ENCODE data around the gene STAG1. TPM values are rescaled to one million over a fixed set of nuclear protein-coding genes. Genes with fewer than 3 reads are reported as not detected.
"Not testable (repeated sequence)": the region's sequence is repeated elsewhere in the genome, so short reads cannot be mapped to it uniquely, and the experiment has no call there.

The STAG1 gene
- total RNA-seq, 2 experiments from 2014 or later, result 38.7 to 44.7 TPM

DNA sequence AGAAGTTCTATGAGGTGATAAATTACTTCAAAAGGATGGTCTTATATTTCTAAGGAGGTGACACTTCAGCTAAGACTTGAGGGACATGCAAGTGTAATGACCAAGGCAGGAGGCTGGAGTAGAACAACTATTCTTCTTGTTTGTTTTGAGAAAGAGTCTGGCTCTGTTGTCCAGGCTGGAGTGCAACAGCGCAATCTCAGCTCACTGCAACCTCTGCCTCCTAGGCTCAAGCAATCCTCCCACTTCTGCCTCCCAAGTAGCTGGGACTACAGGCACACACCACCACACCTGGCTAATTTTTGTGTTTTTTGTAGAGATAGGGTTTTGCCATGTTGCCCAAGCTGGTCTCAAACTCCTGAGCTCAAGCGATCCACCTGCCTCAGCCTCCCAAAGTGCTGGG, 108.8 kb downstream of the STAG1 start:
- peaks cover 10% of the 10 kb centered on the region for H3K4me1 Mint-ChIP-seq (ENCODE audit: low read depth)
- CTCF ChIA-PET; ATAC-seq; DNase-seq; H3K9me3 Mint-ChIP-seq (ENCODE audit: insufficient read depth); H3K4me3 Mint-ChIP-seq; H3K36me3 Mint-ChIP-seq (ENCODE audit: low read depth); H3K27me3 Mint-ChIP-seq (ENCODE audit: low read depth); POLR2A ChIA-PET; H3K27ac Mint-ChIP-seq: not testable (repeated sequence)

DNA sequence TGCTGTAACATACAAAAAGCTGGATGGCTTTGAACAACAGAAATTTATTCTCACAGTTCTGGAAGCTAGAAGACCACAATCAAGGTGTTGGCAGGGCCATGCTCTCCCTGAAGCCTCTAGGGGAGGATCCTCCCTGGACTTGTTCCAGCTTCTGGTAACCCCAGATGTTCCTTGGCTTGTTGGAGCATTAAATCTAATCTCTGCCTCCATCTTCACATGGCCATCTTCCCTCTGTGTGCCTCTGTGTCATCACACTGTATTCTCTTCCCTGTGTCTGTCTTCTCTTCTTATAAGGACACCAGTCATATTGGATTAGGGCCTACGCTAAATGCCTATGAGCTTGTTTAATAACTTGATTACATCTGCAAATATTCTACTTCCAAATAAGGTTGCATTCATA, 109.5 kb downstream of the STAG1 start:
- DNase-seq (no peak), ATAC-seq (no peak)
- ChIA-PET CTCF (no interaction called here), POLR2A (no interaction called here)
- H3K9me3 Mint-ChIP-seq (ENCODE audit: insufficient read depth), result peaks cover 9% of the 10 kb centered on the region
- no peak overlapping the region for H3K27ac Mint-ChIP-seq
- no peaks in the 10 kb centered on the region for H3K27me3 Mint-ChIP-seq (ENCODE audit: low read depth)
- H3K36me3 Mint-ChIP-seq (ENCODE audit: low read depth), result peaks cover 6% of the 10 kb centered on the region
- peaks cover 10% of the 10 kb centered on the region for H3K4me1 Mint-ChIP-seq (ENCODE audit: low read depth)
- H3K4me3 Mint-ChIP-seq, result no peak overlapping the region

DNA sequence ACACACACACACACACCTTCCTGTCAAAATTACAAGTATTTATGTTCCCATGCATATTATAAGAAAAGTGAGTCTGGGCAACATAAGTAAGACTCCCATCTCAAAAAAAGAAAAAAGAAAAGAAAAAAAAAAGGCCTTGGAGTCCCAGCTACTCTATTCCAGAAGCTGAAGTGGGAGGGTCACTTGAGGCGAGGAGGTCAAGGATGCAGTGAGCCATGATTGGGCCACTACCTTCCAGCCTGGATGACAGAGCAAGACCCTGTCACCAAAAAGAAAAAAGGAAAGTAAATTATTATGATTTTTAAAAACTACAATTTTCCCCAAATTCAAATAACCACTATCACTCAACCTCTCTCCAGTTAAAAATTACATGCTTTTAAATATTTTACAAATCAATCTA, 113.1 kb downstream of the STAG1 start:
- Mint-ChIP-seq H3K4me1 (ENCODE audit: low read depth) (no peaks in the 10 kb centered on the region), H3K9me3 (ENCODE audit: insufficient read depth) (peaks cover 21% of the 10 kb centered on the region), H3K27ac (no peak overlapping the region), H3K4me3 (no peak overlapping the region), H3K27me3 (ENCODE audit: low read depth) (no peaks in the 10 kb centered on the region), H3K36me3 (ENCODE audit: low read depth) (peaks cover 10% of the 10 kb centered on the region)
- no peak for ATAC-seq
- no peak for DNase-seq
- CTCF ChIA-PET, result interaction anchor here (1.3 to 1.7 kb wide), 2 partner anchors 113 to 247 kb away, joined by 3 to 6 read pairs; partner anchors contain the start of gene STAG1
- POLR2A ChIA-PET, result no interaction called here

DNA sequence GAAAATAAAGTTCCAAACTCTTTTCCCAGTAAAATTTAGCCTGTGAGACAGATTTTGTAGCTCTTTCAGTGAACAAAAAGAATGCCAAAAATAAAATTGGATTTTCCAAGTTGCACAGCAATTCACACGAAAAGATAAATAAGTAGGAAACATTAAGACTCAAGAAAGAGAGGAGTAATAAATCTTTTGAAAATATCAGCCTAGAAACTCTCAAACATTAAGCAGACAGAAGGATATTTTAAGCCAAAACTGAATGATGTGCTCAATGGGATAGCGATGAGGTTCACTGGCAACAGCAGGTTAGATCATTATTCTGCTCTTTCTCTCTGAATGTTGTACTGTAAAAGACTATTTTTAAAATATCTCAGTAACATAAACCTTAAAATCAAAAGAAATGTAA, 115.0 kb downstream of the STAG1 start:
- Mint-ChIP-seq H3K27me3 (ENCODE audit: low read depth) (no peaks in the 10 kb centered on the region), H3K9me3 (ENCODE audit: insufficient read depth) (peaks cover 21% of the 10 kb centered on the region), H3K36me3 (ENCODE audit: low read depth) (peaks cover 10% of the 10 kb centered on the region), H3K4me1 (ENCODE audit: low read depth) (no peaks in the 10 kb centered on the region), H3K4me3 (no peak overlapping the region), H3K27ac (no peak overlapping the region)
- ATAC-seq (no peak), DNase-seq (no peak)
- ChIA-PET CTCF (interaction anchor here (0.7 kb wide), 1 partner anchor 115 kb away, joined by 4 read pairs; the partner anchor contains the start of gene STAG1), POLR2A (no interaction called here)

DNA sequence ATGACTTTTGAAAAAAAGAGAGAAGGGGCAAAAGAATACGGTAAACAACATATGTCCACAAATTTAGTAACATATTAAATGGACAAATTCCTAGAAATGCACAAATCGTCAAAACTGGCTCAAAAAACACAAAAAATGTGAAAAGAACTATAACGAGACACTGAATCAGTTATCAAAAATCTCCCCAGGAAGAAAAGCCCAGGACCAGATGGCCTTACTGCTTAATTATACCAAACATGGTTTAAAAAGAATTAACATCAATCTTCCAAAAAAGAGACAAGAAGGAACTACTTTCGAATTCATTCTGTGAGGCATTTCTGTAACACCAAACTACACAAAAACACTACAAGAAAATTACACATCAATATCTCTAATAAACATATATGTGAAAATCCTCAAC, 117.4 kb downstream of the STAG1 start:
- no peak for ATAC-seq
- H3K9me3 Mint-ChIP-seq (ENCODE audit: insufficient read depth), result peaks cover 12% of the 10 kb centered on the region
- no peaks in the 10 kb centered on the region for H3K27me3 Mint-ChIP-seq (ENCODE audit: low read depth)
- DNase-seq, result no peak
- H3K4me3 Mint-ChIP-seq, result no peak overlapping the region
- no peak overlapping the region for H3K27ac Mint-ChIP-seq
- ChIA-PET POLR2A (no interaction called here), CTCF (no interaction called here)
- H3K4me1 Mint-ChIP-seq (ENCODE audit: low read depth), result no peaks in the 10 kb centered on the region
- peaks cover 23% of the 10 kb centered on the region for H3K36me3 Mint-ChIP-seq (ENCODE audit: low read depth)

DNA sequence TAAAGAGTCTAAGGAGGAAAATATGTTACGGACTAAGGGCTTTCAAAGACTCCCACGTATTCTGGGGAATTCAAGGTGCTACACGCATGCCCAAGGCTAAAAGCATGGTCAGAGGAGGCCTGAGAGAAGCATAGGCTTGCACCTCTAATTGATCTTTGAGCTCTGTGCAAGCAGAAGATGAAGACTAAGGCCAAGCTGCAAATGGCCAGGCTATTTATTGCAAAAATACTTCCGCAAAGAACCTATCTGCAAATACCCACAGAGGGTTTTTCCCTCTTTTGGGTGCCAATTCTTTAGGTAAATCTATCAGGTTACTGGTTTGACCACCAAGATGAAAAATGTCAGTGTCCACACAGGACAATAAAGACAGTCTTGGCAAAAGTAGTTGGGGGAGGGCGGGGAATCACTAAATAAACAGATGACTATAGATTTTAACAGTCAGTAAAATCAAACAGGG, 119.5 kb downstream of the STAG1 start:
- DNase-seq, result no peak
- ChIA-PET CTCF (no interaction called here), POLR2A (no interaction called here)
- Mint-ChIP-seq H3K36me3 (ENCODE audit: low read depth) (peaks cover 42% of the 10 kb centered on the region), H3K9me3 (ENCODE audit: insufficient read depth) (peaks cover 21% of the 10 kb centered on the region), H3K4me1 (ENCODE audit: low read depth) (no peaks in the 10 kb centered on the region), H3K27me3 (ENCODE audit: low read depth) (no peaks in the 10 kb centered on the region), H3K27ac (no peak overlapping the region), H3K4me3 (no peak overlapping the region)
- no peak for ATAC-seq

DNA sequence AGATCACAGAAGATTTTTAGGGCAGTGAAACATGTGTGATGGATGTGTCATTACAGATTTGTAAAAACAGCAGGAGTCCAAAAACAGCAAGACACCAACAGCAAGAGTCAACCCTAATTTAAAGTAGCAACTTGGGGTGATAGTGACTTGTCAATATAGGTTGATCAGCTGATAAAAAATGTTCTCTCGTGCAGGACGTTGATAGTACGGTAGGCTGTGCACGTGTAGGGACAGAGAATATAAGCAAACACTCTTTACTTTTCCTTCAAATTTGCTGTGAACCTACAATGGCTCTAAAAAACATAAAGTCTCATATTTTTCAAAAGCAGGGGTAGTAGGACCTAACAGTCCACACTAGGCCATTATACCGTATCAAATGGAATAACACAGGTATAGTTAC, 120.8 kb downstream of the STAG1 start:
- no peak for ATAC-seq
- DNase-seq, result no peak
- Mint-ChIP-seq H3K27me3 (ENCODE audit: low read depth) (no peaks in the 10 kb centered on the region), H3K36me3 (ENCODE audit: low read depth) (peaks cover 52% of the 10 kb centered on the region), H3K4me3 (no peak overlapping the region), H3K9me3 (ENCODE audit: insufficient read depth) (peaks cover 21% of the 10 kb centered on the region), H3K27ac (no peak overlapping the region), H3K4me1 (ENCODE audit: low read depth) (no peaks in the 10 kb centered on the region)
- ChIA-PET POLR2A (no interaction called here), CTCF (no interaction called here)

DNA sequence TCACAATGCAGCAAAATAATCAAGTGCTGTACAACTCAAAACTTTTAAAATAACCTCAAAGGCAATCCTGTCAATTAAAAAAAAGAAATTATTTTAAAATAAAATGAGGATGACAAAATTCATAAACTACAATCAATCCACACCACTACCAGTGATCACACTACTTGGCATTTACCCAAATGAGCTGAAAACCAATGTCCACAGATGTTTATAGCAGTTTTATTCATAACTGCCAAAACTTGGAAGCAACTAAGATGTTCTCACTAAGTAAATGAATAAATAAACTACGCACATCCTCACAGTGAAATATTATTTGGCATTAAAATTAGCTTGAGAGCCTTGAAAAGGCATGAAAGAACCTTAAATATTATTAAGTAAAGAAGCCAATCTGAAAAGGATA, 121.3 kb downstream of the STAG1 start:
- Mint-ChIP-seq H3K36me3 (ENCODE audit: low read depth) (peaks cover 53% of the 10 kb centered on the region), H3K9me3 (ENCODE audit: insufficient read depth) (peaks cover 21% of the 10 kb centered on the region), H3K27ac (no peak overlapping the region), H3K27me3 (ENCODE audit: low read depth) (no peaks in the 10 kb centered on the region), H3K4me3 (no peak overlapping the region), H3K4me1 (ENCODE audit: low read depth) (no peaks in the 10 kb centered on the region)
- ATAC-seq (no peak), DNase-seq (no peak)
- ChIA-PET POLR2A (no interaction called here), CTCF (no interaction called here)

DNA sequence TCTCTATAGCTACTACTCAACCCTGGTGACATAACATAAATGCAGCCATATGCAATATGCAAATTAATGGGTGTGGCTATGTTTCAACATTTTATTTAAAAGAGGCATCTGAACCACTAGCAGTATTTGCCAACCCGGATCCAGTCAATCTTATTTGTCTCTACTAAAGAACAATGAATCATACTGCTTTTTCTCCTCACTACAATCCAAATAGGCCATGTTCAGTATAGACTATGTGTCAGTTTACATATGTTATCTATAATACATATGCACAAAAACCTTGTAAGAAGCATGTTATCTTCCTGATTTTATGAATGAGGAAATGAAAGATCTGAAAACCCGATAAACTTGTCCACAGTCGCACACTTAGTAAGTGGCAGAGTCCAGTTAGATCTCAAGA, 125.7 kb downstream of the STAG1 start:
- POLR2A ChIA-PET, result interaction anchor here (0.6 kb wide), 1 partner anchor 70 kb away, joined by 3 read pairs; no protein-coding TSS in a partner anchor
- CTCF ChIA-PET, result no interaction called here
- no peaks in the 10 kb centered on the region for H3K27me3 Mint-ChIP-seq (ENCODE audit: low read depth)
- H3K4me1 Mint-ChIP-seq (ENCODE audit: low read depth), result no peaks in the 10 kb centered on the region
- ATAC-seq (no peak), DNase-seq (no peak)
- H3K36me3 Mint-ChIP-seq (ENCODE audit: low read depth), result peaks cover 49% of the 10 kb centered on the region
- peaks cover 9% of the 10 kb centered on the region for H3K9me3 Mint-ChIP-seq (ENCODE audit: insufficient read depth)
- no peak overlapping the region for H3K27ac Mint-ChIP-seq
- H3K4me3 Mint-ChIP-seq, result no peak overlapping the region

DNA sequence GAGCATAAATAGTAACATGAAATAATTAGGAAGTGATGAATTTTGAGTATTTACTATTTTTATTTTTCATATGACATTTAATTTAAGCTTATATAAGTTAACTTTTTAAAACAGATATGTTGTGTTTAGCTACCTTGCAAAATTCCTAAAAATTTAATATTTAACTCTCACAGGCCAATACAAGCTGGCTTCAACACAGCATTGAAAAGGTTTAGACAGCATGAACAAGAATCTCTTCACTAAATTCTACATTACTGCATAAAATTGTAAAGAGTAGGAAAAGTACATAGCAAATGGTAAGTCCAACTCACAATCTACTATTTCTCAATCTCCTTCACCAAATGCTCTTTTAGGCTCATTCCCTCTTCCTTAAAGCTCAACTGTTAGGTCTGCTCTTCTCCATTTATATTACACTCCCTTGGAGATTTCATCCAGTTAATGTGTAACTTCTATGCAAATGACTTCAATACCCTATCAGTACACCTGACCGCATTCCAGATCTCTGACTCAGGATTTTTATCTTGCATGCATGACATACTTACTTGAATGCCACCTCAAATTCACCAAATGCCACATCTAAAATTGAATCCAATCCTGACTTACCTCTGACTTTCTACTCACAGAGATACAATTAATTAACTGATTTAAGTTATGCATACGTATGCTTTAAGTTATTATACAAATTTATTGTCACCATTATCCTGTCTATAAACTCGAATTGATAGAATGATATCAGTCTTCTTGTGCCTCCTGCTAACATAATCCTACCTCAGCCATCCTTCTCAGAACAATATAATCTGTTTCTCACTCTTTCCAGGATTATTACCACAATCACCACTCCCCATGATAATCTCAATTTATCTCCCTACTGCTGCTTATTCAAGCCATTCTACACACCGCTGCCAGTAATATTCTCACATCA, 127.0 kb downstream of the STAG1 start:
- CTCF ChIA-PET, result interaction anchor here (1.2 kb wide), 1 partner anchor 127 kb away, joined by 3 read pairs; the partner anchor contains the start of gene STAG1

DNA sequence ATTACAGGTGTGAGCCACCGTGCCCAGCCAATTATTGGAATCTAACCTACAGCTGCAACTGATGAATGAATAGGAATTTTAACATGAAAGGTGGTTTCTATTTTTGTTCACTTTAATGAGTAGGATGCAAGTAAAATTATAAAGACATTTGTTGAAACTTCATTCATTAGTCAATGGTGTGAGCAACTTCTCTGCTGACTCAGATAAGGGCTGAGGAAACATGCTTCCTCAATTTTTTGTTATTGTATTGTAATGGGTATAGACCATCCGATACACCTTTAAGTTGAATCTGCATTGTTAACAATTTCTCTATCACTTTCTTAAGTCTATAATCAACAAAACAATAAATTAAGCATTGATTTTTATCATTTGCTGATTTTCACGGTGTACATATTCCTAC, 127.8 kb downstream of the STAG1 start:
- Mint-ChIP-seq H3K9me3 (ENCODE audit: insufficient read depth) (peaks cover 9% of the 10 kb centered on the region), H3K27me3 (ENCODE audit: low read depth) (no peaks in the 10 kb centered on the region), H3K36me3 (ENCODE audit: low read depth) (peaks cover 39% of the 10 kb centered on the region), H3K4me3 (no peak overlapping the region), H3K27ac (no peak overlapping the region), H3K4me1 (ENCODE audit: low read depth) (no peaks in the 10 kb centered on the region)
- no peak for DNase-seq
- POLR2A ChIA-PET, result no interaction called here
- CTCF ChIA-PET, result interaction anchor here (1.2 kb wide), 1 partner anchor 128 kb away, joined by 3 read pairs; the partner anchor contains the start of gene STAG1
- no peak for ATAC-seq

More for the DNA sequence above, 127.0 kb downstream of the STAG1 start:
- peaks cover 46% of the 10 kb centered on the region for H3K36me3 Mint-ChIP-seq (ENCODE audit: low read depth)
- H3K4me3 Mint-ChIP-seq, result no peak overlapping the region
- H3K9me3 Mint-ChIP-seq (ENCODE audit: insufficient read depth), result peaks cover 9% of the 10 kb centered on the region
- DNase-seq, result no peak
- POLR2A ChIA-PET, result no interaction called here
- H3K27ac Mint-ChIP-seq, result no peak overlapping the region
- H3K4me1 Mint-ChIP-seq (ENCODE audit: low read depth), result no peaks in the 10 kb centered on the region
- no peak for ATAC-seq
- no peaks in the 10 kb centered on the region for H3K27me3 Mint-ChIP-seq (ENCODE audit: low read depth)

DNA sequence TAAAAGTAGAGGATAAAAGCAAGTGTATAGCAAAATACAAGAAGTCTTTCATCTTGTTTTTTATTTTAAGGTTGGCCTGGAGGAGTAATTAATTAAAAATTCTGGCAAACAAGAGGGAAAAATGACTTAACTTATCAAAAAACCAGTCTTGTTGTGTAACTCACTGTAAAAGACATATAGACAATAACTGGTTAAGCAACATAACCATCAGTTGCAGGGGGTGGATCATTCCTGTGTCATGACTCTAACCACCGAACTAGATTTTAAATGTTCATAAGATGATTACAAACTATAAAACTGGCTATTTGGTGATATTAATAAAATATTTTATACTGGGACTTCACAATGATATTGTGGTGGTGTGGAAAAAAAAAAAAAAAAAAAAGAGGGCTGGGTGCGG, 130.6 kb downstream of the STAG1 start:
- Mint-ChIP-seq H3K4me3 (no peak overlapping the region), H3K27me3 (ENCODE audit: low read depth) (no peaks in the 10 kb centered on the region), H3K36me3 (ENCODE audit: low read depth) (peaks cover 18% of the 10 kb centered on the region), H3K9me3 (ENCODE audit: insufficient read depth) (no peaks in the 10 kb centered on the region), H3K27ac (no peak overlapping the region), H3K4me1 (ENCODE audit: low read depth) (no peaks in the 10 kb centered on the region)
- no peak for ATAC-seq
- POLR2A ChIA-PET, result no interaction called here
- no peak for DNase-seq
- CTCF ChIA-PET, result no interaction called here
